HG03025 (cell line): ENCODE measurements around the gene CD4.
A peak's percentile ranks its signal among the peaks of the same experiment; 100 is the strongest.

Experiments used
- ATAC-seq: cut with Tn5 transposase; IDR thresholded peaks from one replicate; pipeline ENCODE4 v1.9.1; 2021; ENCODE audit warnings: mild to moderate bottlenecking, moderate library complexity; ENCODE audit not compliant: unreplicated experiment, low FRiP score

CD4 gene

DNA sequence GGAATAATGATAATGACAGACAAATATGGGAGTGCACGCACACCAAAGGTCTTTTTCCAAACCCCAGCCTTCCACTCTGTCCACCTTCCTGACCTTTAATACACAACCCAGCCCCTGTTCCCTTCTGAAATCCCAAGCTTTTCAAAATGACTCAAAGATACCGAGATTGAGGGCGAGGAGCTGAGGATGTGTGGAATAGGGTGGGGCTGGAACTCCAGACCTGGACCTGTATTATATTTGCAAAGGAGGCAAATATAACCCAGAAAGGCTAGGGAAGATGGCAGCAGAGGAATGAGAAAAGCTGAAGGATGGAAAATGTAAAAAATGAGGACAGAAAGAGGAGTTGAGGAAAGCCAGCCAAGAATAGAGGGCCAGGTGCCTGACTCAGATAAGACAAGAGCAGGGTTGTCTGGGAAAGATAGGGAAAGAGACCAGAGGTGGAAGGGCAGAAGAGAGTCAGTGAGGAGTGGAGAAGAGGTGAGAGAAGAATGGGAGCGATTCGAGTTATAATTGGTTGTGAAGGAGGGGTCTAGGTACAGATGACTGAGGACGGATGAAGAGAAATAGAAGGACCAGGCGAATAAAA lies 24.2 kb upstream of the CD4 start:
- ATAC-seq = no peak

DNA sequence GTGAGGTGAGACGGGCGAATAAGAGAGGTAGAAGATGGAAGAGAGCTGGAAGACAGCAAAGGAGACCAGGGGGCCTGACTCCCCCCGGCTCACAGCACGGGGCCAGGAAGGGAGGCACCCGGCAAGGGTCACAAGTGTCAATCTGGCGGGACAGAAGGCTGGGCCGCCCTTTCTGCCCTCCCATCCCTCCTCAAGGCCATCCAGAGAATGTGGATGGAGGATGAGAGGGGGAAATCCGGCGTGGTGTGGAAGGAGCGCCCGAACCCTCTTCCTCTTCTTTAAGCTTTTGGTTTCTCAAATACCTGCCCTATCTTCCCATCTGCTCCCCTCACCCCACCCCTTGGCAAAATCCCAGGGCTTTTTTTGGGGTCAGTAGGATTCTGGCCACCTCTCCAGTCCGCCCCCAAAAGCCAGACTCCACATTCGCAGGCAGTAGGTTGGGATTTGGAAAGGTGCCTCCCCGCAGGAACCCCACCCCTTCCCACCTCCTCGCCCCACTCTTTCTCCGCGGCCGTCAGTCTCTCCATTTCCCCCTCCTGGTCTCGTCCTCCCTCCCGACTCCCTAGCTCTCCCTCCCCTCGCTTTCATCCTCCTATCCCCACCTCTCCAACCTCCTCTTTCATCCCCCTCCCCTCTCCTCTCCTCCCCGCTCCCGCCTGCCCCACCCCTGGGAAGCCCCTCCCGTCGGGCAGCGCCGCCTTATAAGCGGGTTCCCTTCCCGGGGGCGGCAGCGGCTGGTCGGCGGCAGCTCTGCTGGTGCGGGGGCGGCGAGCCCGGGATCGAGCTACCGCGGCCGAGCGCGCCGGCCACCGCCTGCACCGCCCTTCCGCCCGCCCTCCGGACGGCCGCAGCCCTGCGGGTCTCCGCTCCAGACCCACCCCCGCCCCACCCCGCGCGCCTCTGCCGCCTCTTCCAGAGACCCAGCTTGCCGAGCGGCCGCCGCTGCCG lies 23.4 kb upstream of the CD4 start, which contains the start of gene PTMS:
PTMS (plus strand) TSS at position 730 of the 948 bp plus-strand sequence. CDS start 343 bp downstream, outside the sequence.
- peak; percentile 25 for ATAC-seq

DNA sequence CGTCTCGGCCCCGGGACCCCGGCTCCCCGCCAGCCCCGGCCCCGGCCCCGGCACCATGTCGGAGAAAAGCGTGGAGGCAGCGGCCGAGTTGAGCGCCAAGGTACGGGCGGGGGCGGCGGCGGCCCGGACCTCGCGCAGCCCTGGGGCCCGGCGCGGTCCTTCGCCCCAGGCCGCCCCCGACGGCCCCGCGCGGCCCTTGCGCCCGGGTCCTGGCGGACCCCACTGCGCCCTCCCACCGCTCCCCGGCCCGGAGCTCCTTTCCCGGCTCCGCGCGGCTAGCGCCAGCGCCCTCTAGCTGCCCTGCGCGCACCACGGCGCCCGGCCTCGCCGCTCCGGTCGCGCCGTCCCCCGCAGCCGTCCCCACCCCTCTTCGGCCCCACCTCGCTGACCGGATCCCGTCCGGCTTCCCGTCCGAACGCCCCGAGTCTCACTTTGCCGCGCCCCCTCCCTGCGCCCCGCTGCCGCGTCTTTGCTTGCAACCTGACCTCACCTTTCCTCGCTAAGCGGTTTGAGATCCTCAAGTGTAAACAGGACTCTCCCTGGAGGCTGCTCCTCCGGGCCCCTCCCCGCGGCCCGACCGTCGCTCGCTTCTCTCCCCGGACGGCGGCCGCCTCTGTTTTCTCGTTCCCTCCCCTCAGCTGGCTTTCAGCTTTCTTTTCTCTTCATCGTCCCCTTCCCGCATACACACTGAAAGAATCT lies 22.5 kb upstream of the CD4 start:
- peak; percentile 32 for ATAC-seq

GRCh38 chr12:6767353-6768319 lies 21.7 kb upstream of the CD4 start:
- no peak for ATAC-seq

DNA sequence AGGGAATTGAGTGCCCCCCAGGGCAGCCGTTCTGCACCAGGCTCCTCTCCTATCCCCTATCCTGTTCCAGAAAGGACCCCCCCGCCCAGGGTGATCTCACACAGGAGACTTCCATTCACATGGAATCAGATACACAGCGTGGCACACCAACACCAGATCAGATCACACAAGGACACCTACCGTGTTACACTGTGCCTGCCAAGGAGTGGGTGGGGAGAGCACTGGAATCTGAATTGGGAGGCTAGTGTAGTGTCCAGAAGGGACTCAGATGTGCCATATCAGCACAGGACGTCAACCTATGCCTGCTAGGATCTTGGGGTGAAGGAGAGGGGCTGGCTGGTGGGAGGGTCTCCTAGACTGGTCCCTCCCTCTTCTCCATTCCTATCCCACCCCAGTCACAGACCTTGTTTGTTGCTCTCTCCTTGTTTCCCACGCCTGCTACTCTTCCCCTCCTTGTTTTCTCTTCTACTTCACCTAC lies 20.9 kb upstream of the CD4 start:
- no peak for ATAC-seq

DNA sequence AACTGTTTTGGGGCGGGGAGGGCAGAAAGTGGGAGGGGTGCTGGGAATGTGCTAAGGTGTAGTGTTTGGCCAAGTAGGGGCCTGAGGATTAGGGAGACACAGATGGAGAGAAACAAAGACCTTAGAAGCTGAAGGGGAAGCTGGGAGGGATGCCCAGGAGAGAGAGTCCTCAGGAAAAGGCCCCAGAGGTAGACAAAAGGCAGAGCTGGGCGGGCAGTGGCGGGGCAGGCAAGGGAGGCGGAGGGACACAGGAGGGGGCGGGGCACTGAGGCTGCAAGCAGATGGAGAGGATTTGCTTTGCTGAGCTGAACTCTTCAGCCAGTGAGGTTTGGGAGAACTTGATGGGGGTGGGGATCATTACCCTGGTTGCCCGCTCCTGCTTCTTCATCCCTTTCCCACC lies 20.3 kb upstream of the CD4 start:
- ATAC-seq = no peak

- ATAC-seq = no peak
Measured at GRCh38 chr12:6769666-6770065, 19.7 kb upstream of the CD4 start.

- ATAC-seq = no peak
Measured at GRCh38 chr12:6770094-6770493, 19.2 kb upstream of the CD4 start.

DNA sequence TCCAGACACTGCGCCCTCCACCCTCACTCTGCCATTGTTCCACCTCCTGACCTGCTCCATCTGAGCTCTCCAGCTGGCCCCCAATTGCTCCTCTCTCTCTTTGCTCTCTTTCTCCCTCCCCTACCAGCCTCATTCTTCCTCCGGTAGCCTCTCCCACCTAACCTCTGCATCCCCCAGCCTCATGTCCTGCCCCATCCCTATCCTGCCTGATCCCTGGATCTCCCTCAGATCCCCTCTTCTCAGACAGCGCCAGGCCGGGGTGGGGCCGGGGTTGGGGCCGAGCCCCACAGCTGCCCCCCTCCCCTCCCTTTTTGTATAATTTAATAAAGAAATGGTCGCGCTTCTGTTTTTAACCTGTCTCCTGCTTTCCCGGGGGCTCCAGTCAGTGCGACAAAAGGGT lies 18.7 kb upstream of the CD4 start:
- ATAC-seq = no peak

GRCh38 chr12:6771091-6771495 lies 18.2 kb upstream of the CD4 start:
- no peak for ATAC-seq

- ATAC-seq = no peak
Measured at GRCh38 chr12:6771509-6772330, 17.6 kb upstream of the CD4 start.

- no peak for ATAC-seq
Measured at GRCh38 chr12:6772331-6772695, 17.0 kb upstream of the CD4 start, which contains the start of gene LAG3. LAG3 (plus strand) TSS chr12:6772520; CDS start chr12:6772853, 333 bp downstream.

GRCh38 chr12:6772726-6773589 lies 16.4 kb upstream of the CD4 start:
- ATAC-seq = no peak

GRCh38 chr12:6773590-6774351 lies 15.6 kb upstream of the CD4 start:
- ATAC-seq = no peak

- no peak for ATAC-seq
Measured at GRCh38 chr12:6774499-6775062, 14.7 kb upstream of the CD4 start.

DNA sequence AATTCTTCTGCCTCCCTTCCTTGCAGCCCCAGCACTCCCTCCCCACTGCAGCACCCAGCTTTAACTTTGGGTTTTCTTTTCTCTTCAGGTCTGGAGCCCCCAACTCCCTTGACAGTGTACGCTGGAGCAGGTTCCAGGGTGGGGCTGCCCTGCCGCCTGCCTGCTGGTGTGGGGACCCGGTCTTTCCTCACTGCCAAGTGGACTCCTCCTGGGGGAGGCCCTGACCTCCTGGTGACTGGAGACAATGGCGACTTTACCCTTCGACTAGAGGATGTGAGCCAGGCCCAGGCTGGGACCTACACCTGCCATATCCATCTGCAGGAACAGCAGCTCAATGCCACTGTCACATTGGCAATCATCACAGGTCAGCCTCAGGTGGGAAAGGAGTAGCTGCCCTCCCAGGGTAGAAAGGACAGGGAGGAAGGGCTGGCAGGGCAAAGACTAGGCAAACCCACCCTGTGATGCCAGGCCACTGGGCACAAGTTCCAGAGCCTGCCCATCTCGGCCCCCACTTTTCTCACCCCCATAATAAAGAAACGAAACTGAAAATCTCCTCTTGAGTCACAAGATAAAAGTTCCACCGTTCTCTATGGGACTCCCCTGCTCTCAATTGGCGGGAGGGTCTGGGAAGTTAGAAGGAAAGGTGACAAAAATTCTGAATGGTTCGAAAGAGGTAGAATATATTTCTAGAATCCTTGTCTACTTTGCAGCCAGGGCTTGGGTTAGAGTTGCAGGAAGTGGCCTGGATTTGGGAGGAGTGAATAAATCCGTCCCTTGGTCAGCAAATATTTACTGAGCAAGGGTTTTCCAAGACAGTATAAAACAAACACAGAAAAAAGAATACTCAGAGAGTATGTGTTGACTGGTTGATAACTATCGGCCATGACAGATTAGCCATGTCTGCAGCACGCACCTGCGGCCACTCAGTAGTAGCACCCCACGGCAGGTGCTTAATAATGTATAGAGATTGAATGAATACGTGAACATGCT lies 13.8 kb upstream of the CD4 start:
- no peak for ATAC-seq
